GM12874 (cell line): ENCODE measurements around the gene AAK1.
A peak's percentile ranks its signal among the peaks of the same experiment; 100 is the strongest.

Experiments used
- CTCF ChIP-seq: IDR thresholded peaks from 2 replicates; pipeline ENCODE4 v1.5.1; 2011; ENCODE audit warnings: low read depth, mild to moderate bottlenecking, control low read depth, low read length, moderate library complexity; ENCODE audit not compliant: insufficient read depth

Gene AAK1

GRCh38 chr2:69570474-69570873, 73.1 kb downstream of the AAK1 start:
- no peak for TF ChIP-seq CTCF

GRCh38 chr2:69567909-69568300, 75.6 kb downstream of the AAK1 start:
- TF ChIP-seq CTCF = no peak

GRCh38 chr2:69567157-69567908, 76.2 kb downstream of the AAK1 start:
- no peak for TF ChIP-seq CTCF

- TF ChIP-seq CTCF = no peak
These were observed 76.9 kb downstream of the AAK1 start for GRCh38 chr2:69566669-69567068.

GRCh38 chr2:69565431-69565839, 78.1 kb downstream of the AAK1 start:
- TF ChIP-seq CTCF = peak; percentile 91

GRCh38 chr2:69564604-69565003, 78.9 kb downstream of the AAK1 start:
- no peak for TF ChIP-seq CTCF

- no peak for TF ChIP-seq CTCF
These were observed 80.5 kb downstream of the AAK1 start for GRCh38 chr2:69563021-69563420.
